ENCODE data around the gene CLIC5.

- no peak for TF ChIP-seq EP300 (IDR thresholded peaks at IDR 0.05; ENCODE audit: borderline replicate concordance)
- no peak for TF ChIP-seq TAF1 (IDR thresholded peaks at IDR 0.05; ENCODE audit: low read depth)
- TF ChIP-seq CREB1 (IDR thresholded peaks at IDR 0.05; ENCODE audit: low read depth) = no peak
- TF ChIP-seq TCF12 (IDR thresholded peaks at IDR 0.05; ENCODE audit: low read depth) = no peak
- TF ChIP-seq MAX (IDR thresholded peaks at IDR 0.05) = no peak
- TF ChIP-seq RAD21 (IDR thresholded peaks at IDR 0.05; ENCODE audit: low read depth) = no peak
- TF ChIP-seq TEAD4 (IDR thresholded peaks at IDR 0.05) = no peak
- TF ChIP-seq FOXM1 (IDR thresholded peaks at IDR 0.05; ENCODE audit: borderline replicate concordance, low read depth) = no peak
- TF ChIP-seq YY1 (IDR thresholded peaks at IDR 0.05; ENCODE audit: low read depth) = no peak
- TF ChIP-seq REST (IDR thresholded peaks at IDR 0.05; ENCODE audit: low read depth) = no peak
Measured at GRCh38 chr6:45841062-45841461, 174.6 kb downstream of the CLIC5 start.
